ENCODE measurements around the gene TRNP1. TPM values are rescaled to one million over a fixed set of nuclear protein-coding genes. Genes with fewer than 3 reads are reported as not detected.

The TRNP1 gene
- total RNA-seq, 2 experiments from 2014 or later = 0.62 to 0.69 TPM

GRCh38 chr1:26956321-26956720 is 37.2 kb upstream of the TRNP1 start:
- Mint-ChIP-seq H3K27ac (no peak overlapping the region), H3K9me3 (ENCODE audit: low read depth) (no peaks in the 10 kb centered on the region), H3K36me3 (ENCODE audit: low read depth) (no peaks in the 10 kb centered on the region), H3K4me3 (no peak overlapping the region), H3K4me1 (peaks cover 4% of the 10 kb centered on the region), H3K27me3 (peaks cover 12% of the 10 kb centered on the region)
- no peak for ATAC-seq
- ChIA-PET POLR2A (no interaction called here), CTCF (no interaction called here)
- DNase-seq = no peak
- intact Hi-C loops (cut with DNase I, micrococcal nuclease) = no loop called here

- peaks cover 4% of the 10 kb centered on the region for H3K4me1 Mint-ChIP-seq
- ATAC-seq = no peak
- H3K36me3 Mint-ChIP-seq (ENCODE audit: low read depth) = no peaks in the 10 kb centered on the region
- no peak overlapping the region for H3K4me3 Mint-ChIP-seq
- no peak overlapping the region for H3K27ac Mint-ChIP-seq
- intact Hi-C loops (cut with DNase I, micrococcal nuclease) = no loop called here
- H3K9me3 Mint-ChIP-seq (ENCODE audit: low read depth) = no peaks in the 10 kb centered on the region
- peaks cover 12% of the 10 kb centered on the region for H3K27me3 Mint-ChIP-seq
- no peak for DNase-seq
- ChIA-PET CTCF (no interaction called here), POLR2A (no interaction called here)
These were observed 36.2 kb upstream of the TRNP1 start for GRCh38 chr1:26957306-26957705.

DNA sequence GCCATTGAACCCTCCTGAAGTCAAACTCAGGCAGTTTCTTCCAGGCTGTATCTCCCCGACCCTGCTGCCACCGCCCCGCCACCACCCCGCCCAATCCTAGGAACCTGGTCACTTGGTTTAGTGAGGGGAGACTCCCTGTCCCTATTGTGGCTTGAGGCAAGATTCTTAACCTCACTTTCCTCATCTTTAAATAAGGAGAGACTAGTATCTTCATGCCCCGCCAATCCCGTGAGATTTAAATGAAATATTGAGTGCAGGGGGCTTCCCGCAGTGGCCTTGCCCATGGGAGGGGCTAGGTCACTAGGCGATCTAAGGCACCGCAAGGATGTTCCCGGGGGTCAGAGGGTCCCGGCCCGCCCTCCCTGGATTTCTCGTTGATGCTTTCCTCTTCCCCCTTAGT is 34.2 kb upstream of the TRNP1 start:
- Mint-ChIP-seq H3K27me3 (peaks cover 19% of the 10 kb centered on the region), H3K4me3 (peak overlapping the region; percentile 17), H3K27ac (no peak overlapping the region), H3K36me3 (ENCODE audit: low read depth) (no peaks in the 10 kb centered on the region), H3K9me3 (ENCODE audit: low read depth) (no peaks in the 10 kb centered on the region), H3K4me1 (peaks cover 4% of the 10 kb centered on the region)
- CTCF ChIA-PET = no interaction called here
- intact Hi-C loops (cut with DNase I, micrococcal nuclease) = no loop called here
- ATAC-seq (no peak), DNase-seq (no peak)
- POLR2A ChIA-PET = interaction anchor here (0.6 kb wide), 1 partner anchor 113 kb away, joined by 3 read pairs; no protein-coding TSS in a partner anchor

DNA sequence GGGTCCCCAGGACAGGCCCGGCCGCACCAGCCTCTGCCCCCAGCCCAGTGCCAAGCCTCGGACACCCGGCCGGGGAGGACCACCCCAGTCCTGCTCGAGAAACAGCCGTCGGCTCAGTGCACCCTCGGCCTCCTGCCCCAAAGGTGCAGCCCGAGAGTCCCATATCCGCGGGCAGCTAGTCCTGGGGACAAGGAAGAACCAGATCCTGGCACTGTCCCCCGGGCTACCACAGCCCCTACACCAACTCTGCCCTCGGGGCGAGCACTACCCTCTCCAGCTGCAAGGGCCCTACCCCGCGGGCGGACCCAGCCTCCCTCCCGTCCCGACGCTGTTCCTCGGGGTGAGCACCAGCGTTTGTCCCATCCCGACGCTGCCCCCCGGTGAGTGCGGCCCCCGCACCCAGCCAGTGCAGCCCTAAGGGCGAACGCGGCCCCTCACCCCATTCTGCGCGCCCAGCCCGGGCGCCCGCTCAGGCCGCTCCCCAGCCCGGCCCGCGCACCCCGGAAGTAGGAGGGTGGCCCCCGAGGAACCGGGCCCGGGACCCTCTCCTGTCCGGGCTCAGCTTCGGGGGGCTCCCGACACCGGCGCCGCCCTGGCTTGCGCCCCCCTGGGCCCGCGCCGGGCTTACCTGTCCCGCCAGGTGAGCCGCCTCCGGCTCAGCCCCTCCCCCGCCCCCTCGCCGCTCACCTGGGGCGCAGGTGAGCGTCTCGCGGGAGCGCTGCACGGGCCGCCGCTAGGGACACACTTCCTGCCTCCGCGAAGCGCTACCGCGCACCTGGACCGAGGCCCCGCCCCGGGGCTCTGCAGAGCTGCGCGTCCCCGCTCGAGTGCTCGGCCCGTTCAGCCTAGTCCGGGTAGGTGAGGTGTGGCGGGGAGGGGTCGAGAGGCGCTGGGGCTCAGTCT is 33.5 kb upstream of the TRNP1 start, which contains the start of gene KDF1:
TSS of gene KDF1 (minus strand) at position 747 of the 903 bp plus-strand sequence. CDS start 8,088 bp downstream, outside the sequence.
- peak; percentile 59 for DNase-seq
- intact Hi-C loops (cut with DNase I, micrococcal nuclease) = no loop called here
- Mint-ChIP-seq H3K4me1 (peaks cover 4% of the 10 kb centered on the region), H3K36me3 (ENCODE audit: low read depth) (no peaks in the 10 kb centered on the region), H3K27me3 (peaks cover 22% of the 10 kb centered on the region), H3K4me3 (peak within 1 kb of the TSS; percentile 65), H3K27ac (no peak within 1 kb of the TSS), H3K9me3 (ENCODE audit: low read depth) (no peaks in the 10 kb centered on the region)
- ChIA-PET POLR2A (interaction anchor here (0.6 kb wide), 1 partner anchor 114 kb away, joined by 3 read pairs; no protein-coding TSS in a partner anchor), CTCF (interaction anchor here (0.6 to 1.0 kb wide), 3 partner anchors 44 to 171 kb away, joined by 3 read pairs; no protein-coding TSS in a partner anchor)
- ATAC-seq = peak; percentile 77

DNA sequence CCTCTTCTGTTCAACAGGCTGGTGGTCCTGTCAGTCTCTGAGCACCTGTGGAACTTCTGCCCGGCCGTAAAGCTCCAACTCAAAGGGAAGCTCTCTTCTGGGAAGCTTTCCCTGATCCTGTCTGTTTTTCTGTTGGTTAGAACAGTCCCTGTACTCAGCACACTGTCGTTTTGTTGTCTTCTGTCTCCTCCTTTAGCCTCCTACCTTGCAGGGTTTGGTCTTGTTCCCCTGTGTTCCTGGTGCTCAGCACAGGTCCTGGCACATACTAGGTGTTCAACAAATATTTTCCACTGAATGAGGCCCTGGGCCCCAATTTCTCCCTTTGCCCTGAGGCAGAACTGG is 32.9 kb upstream of the TRNP1 start:
- Mint-ChIP-seq H3K27ac (no peak overlapping the region), H3K4me1 (peaks cover 4% of the 10 kb centered on the region), H3K36me3 (ENCODE audit: low read depth) (no peaks in the 10 kb centered on the region), H3K4me3 (peak overlapping the region; percentile 65), H3K9me3 (ENCODE audit: low read depth) (no peaks in the 10 kb centered on the region), H3K27me3 (peaks cover 23% of the 10 kb centered on the region)
- no peak for DNase-seq
- ATAC-seq = no peak
- CTCF ChIA-PET = interaction anchor here (0.6 to 1.0 kb wide), 3 partner anchors 44 to 171 kb away, joined by 3 read pairs; no protein-coding TSS in a partner anchor
- POLR2A ChIA-PET = no interaction called here
- intact Hi-C loops (cut with DNase I, micrococcal nuclease) = no loop called here

GRCh38 chr1:26961826-26962225 is 31.7 kb upstream of the TRNP1 start:
- Mint-ChIP-seq H3K36me3 (ENCODE audit: low read depth) (no peaks in the 10 kb centered on the region), H3K4me3 (no peak overlapping the region), H3K27ac (no peak overlapping the region), H3K4me1 (peaks cover 4% of the 10 kb centered on the region), H3K27me3 (peaks cover 27% of the 10 kb centered on the region), H3K9me3 (ENCODE audit: low read depth) (no peaks in the 10 kb centered on the region)
- ATAC-seq (no peak), DNase-seq (no peak)
- ChIA-PET CTCF (no interaction called here), POLR2A (no interaction called here)
- intact Hi-C loops (cut with DNase I, micrococcal nuclease) = no loop called here

DNA sequence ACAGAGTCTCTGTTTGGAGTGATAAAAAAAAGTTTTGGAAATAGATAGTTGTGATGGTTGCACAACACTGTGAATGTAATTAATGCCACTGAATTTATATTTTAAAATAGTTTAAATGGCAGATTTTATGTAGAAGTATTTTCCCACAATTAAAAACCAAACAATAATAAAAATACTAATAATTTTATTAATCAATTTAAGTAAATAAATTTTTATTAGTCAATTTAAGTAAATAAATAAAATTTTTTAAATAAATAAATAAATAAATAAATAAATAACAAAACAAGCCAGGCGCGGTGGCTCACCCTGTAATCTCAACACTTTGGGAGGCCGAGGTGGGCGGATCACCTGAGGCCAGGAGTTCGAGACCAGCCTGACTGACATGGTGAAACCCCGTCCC is 28.3 kb upstream of the TRNP1 start:
- no peak overlapping the region for H3K27ac Mint-ChIP-seq
- POLR2A ChIA-PET = no interaction called here
- peaks cover 28% of the 10 kb centered on the region for H3K27me3 Mint-ChIP-seq
- CTCF ChIA-PET = interaction anchor here (0.7 kb wide), 1 partner anchor 527 kb away, joined by 3 read pairs; no protein-coding TSS in a partner anchor
- H3K9me3 Mint-ChIP-seq (ENCODE audit: low read depth) = no peaks in the 10 kb centered on the region
- no peaks in the 10 kb centered on the region for H3K36me3 Mint-ChIP-seq (ENCODE audit: low read depth)
- intact Hi-C loops (cut with DNase I, micrococcal nuclease) = no loop called here
- no peak for DNase-seq
- no peak for ATAC-seq
- H3K4me3 Mint-ChIP-seq = no peak overlapping the region
- peaks cover 4% of the 10 kb centered on the region for H3K4me1 Mint-ChIP-seq

- intact Hi-C loops (cut with DNase I, micrococcal nuclease) = no loop called here
- Mint-ChIP-seq H3K27me3 (peaks cover 27% of the 10 kb centered on the region), H3K27ac (no peak overlapping the region), H3K4me1 (peaks cover 1% of the 10 kb centered on the region), H3K9me3 (ENCODE audit: low read depth) (no peaks in the 10 kb centered on the region), H3K4me3 (no peak overlapping the region), H3K36me3 (ENCODE audit: low read depth) (no peaks in the 10 kb centered on the region)
- ATAC-seq (no peak), DNase-seq (no peak)
- ChIA-PET CTCF (interaction anchor here (0.7 to 1.1 kb wide), 2 partner anchors 48 to 527 kb away, joined by 3 to 4 read pairs; no protein-coding TSS in a partner anchor), POLR2A (no interaction called here)
These were observed 27.9 kb upstream of the TRNP1 start for GRCh38 chr1:26965628-26966027.

GRCh38 chr1:26970810-26971209 is 22.7 kb upstream of the TRNP1 start:
- ChIA-PET POLR2A (no interaction called here), CTCF (interaction anchor here (0.7 kb wide), 1 partner anchor 606 kb away, joined by 3 read pairs; no protein-coding TSS in a partner anchor)
- Mint-ChIP-seq H3K27ac (no peak overlapping the region), H3K36me3 (ENCODE audit: low read depth) (no peaks in the 10 kb centered on the region), H3K9me3 (ENCODE audit: low read depth) (no peaks in the 10 kb centered on the region), H3K27me3 (peaks cover 13% of the 10 kb centered on the region), H3K4me1 (no peaks in the 10 kb centered on the region), H3K4me3 (no peak overlapping the region)
- DNase-seq (no peak), ATAC-seq (no peak)
- intact Hi-C loops (cut with DNase I, micrococcal nuclease) = no loop called here

- DNase-seq (no peak), ATAC-seq (no peak)
- no peaks in the 10 kb centered on the region for H3K4me1 Mint-ChIP-seq
- H3K36me3 Mint-ChIP-seq (ENCODE audit: low read depth) = no peaks in the 10 kb centered on the region
- no peak overlapping the region for H3K4me3 Mint-ChIP-seq
- H3K27me3 Mint-ChIP-seq = peaks cover 12% of the 10 kb centered on the region
- H3K9me3 Mint-ChIP-seq (ENCODE audit: low read depth) = no peaks in the 10 kb centered on the region
- ChIA-PET POLR2A (no interaction called here), CTCF (no interaction called here)
- H3K27ac Mint-ChIP-seq = no peak overlapping the region
- intact Hi-C loops (cut with DNase I, micrococcal nuclease) = no loop called here
These were observed 21.9 kb upstream of the TRNP1 start for GRCh38 chr1:26971590-26971989.

DNA sequence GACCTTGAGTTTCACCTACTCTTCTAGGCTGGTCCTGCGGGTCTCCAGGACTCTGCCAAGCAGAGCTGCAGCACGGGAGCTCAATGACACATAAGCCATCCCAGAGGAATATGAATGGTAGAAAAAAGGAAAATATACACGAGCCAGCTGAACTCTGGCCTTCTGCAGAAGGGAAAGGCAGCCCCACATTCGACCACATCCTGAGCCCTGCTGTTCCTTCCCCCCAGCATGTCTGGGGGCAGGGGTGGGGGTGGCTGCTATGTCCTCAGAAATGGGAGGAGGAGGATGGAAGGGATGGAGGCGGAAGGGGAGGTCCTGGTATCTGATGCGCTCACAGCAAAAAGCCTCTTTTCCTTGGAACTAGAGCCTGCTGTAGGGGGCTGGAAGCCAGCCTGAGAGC is 21.1 kb upstream of the TRNP1 start:
- H3K4me3 Mint-ChIP-seq = no peak overlapping the region
- DNase-seq = no peak
- CTCF ChIA-PET = no interaction called here
- no peak overlapping the region for H3K27ac Mint-ChIP-seq
- H3K4me1 Mint-ChIP-seq = no peaks in the 10 kb centered on the region
- ATAC-seq = no peak
- H3K36me3 Mint-ChIP-seq (ENCODE audit: low read depth) = no peaks in the 10 kb centered on the region
- no peaks in the 10 kb centered on the region for H3K9me3 Mint-ChIP-seq (ENCODE audit: low read depth)
- peaks cover 9% of the 10 kb centered on the region for H3K27me3 Mint-ChIP-seq
- intact Hi-C loops (cut with DNase I, micrococcal nuclease) = no loop called here
- POLR2A ChIA-PET = no interaction called here

GRCh38 chr1:26972821-26973220 is 20.7 kb upstream of the TRNP1 start:
- DNase-seq (no peak), ATAC-seq (no peak)
- Mint-ChIP-seq H3K9me3 (ENCODE audit: low read depth) (no peaks in the 10 kb centered on the region), H3K4me1 (no peaks in the 10 kb centered on the region), H3K27ac (no peak overlapping the region), H3K36me3 (ENCODE audit: low read depth) (no peaks in the 10 kb centered on the region), H3K27me3 (peaks cover 5% of the 10 kb centered on the region), H3K4me3 (no peak overlapping the region)
- intact Hi-C loops (cut with DNase I, micrococcal nuclease) = no loop called here
- POLR2A ChIA-PET = no interaction called here
- CTCF ChIA-PET = no interaction called here
